Testis (tissue), 2 donors: ENCODE measurements around the gene MCOLN1.

ENCODE experiments used
- CTCF ChIP-seq, 3 experiments: fragments of 450-650 bp in 2 of 3; fragments of 200-600 bp in 1 of 3; sonication (generic) in 1 of 3; IDR thresholded peaks; one replicate each; pipeline ENCODE4 v1.5.1; 2016 to 2019; ENCODE audit warnings: antibody characterized with exemption in 3 of 3, mild to moderate bottlenecking in 2 of 3, moderate library complexity in 1 of 3
- POLR2A ChIP-seq: fragments of 450-650 bp; IDR thresholded peaks from one replicate; pipeline ENCODE4 v1.6.1; 2017; ENCODE audit warnings: antibody characterized with exemption, mild to moderate bottlenecking, moderate library complexity

GRCh38 chr19:7547159-7547558, 24.7 kb downstream of the MCOLN1 start:
- TF ChIP-seq CTCF (IDR thresholded peaks at IDR 0.05) (no peak), POLR2A (no peak)
